GM12878 (cell line): ENCODE data around the gene ADPGK. TPM values are rescaled to one million over a fixed set of nuclear protein-coding genes. Genes with fewer than 3 reads are reported as not detected.

ENCODE experiments used
- ATAC-seq: fragments of 200-7000 bp; cut with Tn5 transposase; 3 replicates; pipeline ENCODE4 v1.9.1; 2020; ENCODE audit warnings: mild to moderate bottlenecking, moderate library complexity
- BruUV-seq: library from RNA; stranded (reverse); fragments of 400-500 nt; replicated peaks from 2 replicates; lab custom pipeline; 2021; lab: Mats Ljungman, UMichigan
- CTCF ChIA-PET: fragments of 300-600 bp; sonication (Branson Sonifier 250); formaldehyde crosslinking; extraction: SDS; loops from one replicate; lab custom pipeline; 2021; ENCODE audit warnings: inconsistent platforms; lab: Yijun Ruan, JAX
- POLR2A ChIA-PET: fragments of 350-600 bp; formaldehyde crosslinking; extraction: SDS; loops from one replicate; lab custom pipeline; 2021; ENCODE audit warnings: inconsistent platforms; lab: Charles Lee
- RAD21 ChIA-PET: fragments of 300-600 bp; sonication (Branson Sonifier 250); formaldehyde crosslinking; loops from one replicate; lab custom pipeline; 2023; ENCODE audit warnings: antibody characterized with exemption; ENCODE audit not compliant: unreplicated experiment; lab: Charles Lee
- SMC1A ChIA-PET: fragments of 300-600 bp; sonication (Branson Sonifier 250); formaldehyde crosslinking; loops from one replicate; lab custom pipeline; 2023; ENCODE audit not compliant: unreplicated experiment, uncharacterized antibody; lab: Charles Lee
- DNase-seq: peaks from one replicate; pipeline ENCODE4 v3.0.0-alpha.2; 2011; ENCODE audit warnings: low read depth, low spot score
- FAIRE-seq: peaks from 3 replicates; lab custom pipeline; 2011; peaks lifted over from hg19 to GRCh38; lab: Jason Lieb, UNC
- H2AFZ ChIP-seq: 2 replicates; pipeline ENCODE4 v1.6.0; 2011; ENCODE audit warnings: low read depth, low read length, control low read depth; ENCODE audit not compliant: control insufficient read depth
- H3K27ac ChIP-seq: 2 replicates; pipeline ENCODE4 v1.5.1; 2011; ENCODE audit warnings: control low read depth; ENCODE audit not compliant: control insufficient read depth, insufficient read depth
- H3K27me3 ChIP-seq, 2 experiments: replicated peaks in 1 of 2; 2 replicates each; pipeline versions ENCODE4 v1.6.0 to v1.6.1; 2011; ENCODE audit warnings: low read length in 1 of 2; ENCODE audit not compliant: control insufficient read depth in 2 of 2, insufficient read depth in 2 of 2
- H3K36me3 ChIP-seq, 2 experiments: 2 replicates each; pipeline ENCODE4 v1.5.1; 2011; ENCODE audit warnings: low read length in 1 of 2; ENCODE audit not compliant: control insufficient read depth in 2 of 2, insufficient read depth in 2 of 2
- H3K4me1 ChIP-seq: 2 replicates; pipeline ENCODE4 v1.6.1; 2011; ENCODE audit warnings: mild to moderate bottlenecking, low read length, moderate library complexity, mixed read lengths; ENCODE audit not compliant: control insufficient read depth, insufficient read depth
- H3K4me2 ChIP-seq: 2 replicates; pipeline ENCODE4 v1.6.0; 2011; ENCODE audit warnings: control low read depth; ENCODE audit not compliant: control insufficient read depth, insufficient read depth
- H3K4me3 ChIP-seq: fragments of 200-600 bp; sonication (generic); 2 replicates; pipeline ENCODE4 v1.5.1; 2016
- H3K79me2 ChIP-seq: 2 replicates; pipeline ENCODE4 v1.6.0; 2011; ENCODE audit warnings: low read length; ENCODE audit not compliant: control insufficient read depth, insufficient read depth
- H3K9ac ChIP-seq: 2 replicates; pipeline ENCODE4 v1.8.0; 2011; ENCODE audit warnings: low read length, control low read depth, mixed read lengths; ENCODE audit not compliant: control insufficient read depth, insufficient read depth
- H3K9me3 ChIP-seq: replicated peaks from 3 replicates; pipeline ENCODE4 v1.5.1; 2011; ENCODE audit warnings: mild to moderate bottlenecking, low read length; ENCODE audit not compliant: control insufficient read depth, insufficient read depth
- H4K20me1 ChIP-seq: 2 replicates; pipeline ENCODE4 v1.6.0; 2011; ENCODE audit not compliant: control insufficient read depth, insufficient read depth
- BHLHE40 ChIP-seq, 2 experiments: fragments of 450-650 bp in 1 of 2; IDR thresholded peaks; 2 replicates each; pipeline ENCODE4 v1.6.1; 2011 to 2017; ENCODE audit warnings: low read depth in 2 of 2, borderline replicate concordance in 1 of 2, improper control_type of control experiment in 1 of 2, low read length in 1 of 2, mild to moderate bottlenecking in 1 of 2
- CBX5 ChIP-seq: sonication (generic); IDR thresholded peaks from 2 replicates; pipeline ENCODE4 v1.6.1; 2016; ENCODE audit warnings: low read depth, moderate library complexity, mild to moderate bottlenecking, inconsistent platforms
- GATAD2B ChIP-seq: fragments of 450-650 bp; conservative IDR thresholded peaks from 2 replicates; pipeline ENCODE4 v1.6.1; 2017; ENCODE audit warnings: low read depth, mild to moderate bottlenecking, moderate library complexity
- IKZF1 ChIP-seq: fragments of 450-650 bp; conservative IDR thresholded peaks from 2 replicates; pipeline ENCODE4 v1.6.1; 2017; ENCODE audit warnings: antibody characterized with exemption, mild to moderate bottlenecking
- KAT2A ChIP-seq: conservative IDR thresholded peaks from 2 replicates; pipeline ENCODE4 v1.6.1; 2011; ENCODE audit warnings: low read depth, low read length; ENCODE audit not compliant: control insufficient read depth
- RAD21 ChIP-seq: IDR thresholded peaks from 2 replicates; pipeline ENCODE4 v1.6.1; 2011; ENCODE audit warnings: mild to moderate bottlenecking, low read depth, low read length, moderate library complexity; ENCODE audit not compliant: insufficient read depth
- SMARCA5 ChIP-seq: fragments of 450-650 bp; IDR thresholded peaks from 2 replicates; pipeline ENCODE4 v1.6.1; 2017; ENCODE audit warnings: mild to moderate bottlenecking
- SMC3 ChIP-seq: IDR thresholded peaks from 2 replicates; pipeline ENCODE4 v1.6.1; 2011; ENCODE audit warnings: low read length, improper control_type of control experiment, borderline replicate concordance
- WGBS: methylation state at CpG from one replicate; pipeline ENCODE4 v1.1.6; 2016; ENCODE audit warnings: low lambda C conversion rate; ENCODE audit not compliant: insufficient replicate concordance, insufficient coverage; ENCODE audit errors: missing lambda C conversion rate; 5-methylcytosine and 5-hydroxymethylcytosine counted together
- in situ Hi-C: fragments of 300-500 bp; cut with MboI; formaldehyde crosslinking; loops from 9 replicates; pipeline ENCODE4 v1.14.3; 2018; ENCODE audit warnings: mixed read lengths
- intact Hi-C: fragments of 100-400 bp; cut with micrococcal nuclease; formaldehyde crosslinking; loops from one replicate; pipeline ENCODE4 v1.14.2; 2022; ENCODE audit not compliant: unreplicated experiment
- polyA plus RNA-seq, 11 experiments: library from polyadenylated mRNA; depleted of rRNA in 4 of 11; unstranded in 6 of 11; stranded (reverse) in 5 of 11; fragments of >200 nt; fragmentation: Nextera tagmentation in 4 of 11; fragmentation: Illumina TruSeq in 1 of 11; extraction: Ambion mirVana in 4 of 11; extraction: Trizol in 1 of 11; gene quantifications; 1 replicate in 1 of 11; 2 replicates in 10 of 11; pipeline versions ENCODE4 v1.2.1 to v1.2.3, GENCODE V29; 2011 to 2016; ENCODE audit warnings: inconsistent platforms in 2 of 11, missing spikeins in 2 of 11, low read depth in 1 of 11
- total RNA-seq, 4 experiments: library from RNA; depleted of rRNA in 3 of 4; stranded (reverse); fragments of >200 nt in 3 of 4; fragmentation: Illumina TruSeq in 1 of 4; extraction: Trizol in 1 of 4; gene quantifications; 2 replicates each; pipeline versions ENCODE4 v1.2.1 to v1.2.3, GENCODE V29; 2013 to 2021
- TF ChIP-seq, protein P1 (sequence below), 3 experiments: IDR thresholded peaks in 2 of 3; conservative IDR thresholded peaks in 1 of 3; 2 replicates each; pipeline ENCODE4 v1.5.1; 2011; ENCODE audit warnings: low read depth in 3 of 3, low read length in 3 of 3, mild to moderate bottlenecking in 3 of 3, control low read depth in 2 of 3, moderate library complexity in 2 of 3, inconsistent platforms in 1 of 3, mixed read lengths in 1 of 3; ENCODE audit not compliant: control insufficient read depth in 2 of 3, insufficient read depth in 1 of 3; ENCODE audit errors: extremely low read depth in 1 of 3

ADPGK gene
- total and polyA plus RNA-seq, 10 of the 15 experiments (the other 5 are each of a cell fraction or from before 2014, with no cell fraction given) = 13.8 to 146 (median 56.7) TPM

DNA sequence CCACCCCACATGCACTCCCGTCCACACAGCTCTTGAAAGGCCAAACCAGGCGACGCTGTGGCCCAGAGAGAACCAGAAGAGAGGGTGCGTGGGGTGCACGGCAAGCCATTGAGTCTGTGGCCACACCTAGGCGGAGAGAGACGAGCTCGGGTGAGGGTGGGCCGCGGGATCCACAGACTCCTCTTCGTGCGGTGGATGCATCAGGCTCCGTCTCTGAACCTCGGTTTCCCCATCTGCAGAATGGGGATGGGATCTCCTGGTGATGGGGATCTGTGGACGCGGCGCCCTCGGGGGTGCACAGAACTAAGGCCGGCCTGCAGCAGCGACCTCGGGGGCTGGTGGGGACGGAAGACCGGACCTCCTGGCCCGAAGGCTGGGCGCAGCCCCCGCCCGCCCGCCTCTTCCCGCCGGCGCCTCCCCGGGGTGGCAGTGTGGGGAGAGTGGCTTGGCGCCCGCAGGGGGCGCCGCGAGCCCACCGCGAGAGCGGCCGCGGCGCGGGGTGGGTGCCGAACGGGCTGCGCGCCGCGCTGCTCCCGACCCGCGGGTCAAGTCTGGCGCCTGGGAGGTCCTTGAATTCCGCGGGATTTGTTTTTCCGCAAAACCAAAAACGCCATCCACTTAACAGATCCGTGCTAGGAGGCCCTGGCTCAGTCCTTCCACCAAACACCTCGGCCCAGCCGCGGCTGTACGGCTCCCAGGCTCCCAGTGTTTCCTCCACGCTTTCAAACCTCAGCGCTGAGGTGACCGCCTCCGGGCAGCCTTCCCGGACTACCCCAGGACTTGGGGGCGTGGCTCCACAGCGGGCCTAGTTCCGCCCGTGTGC lies 13.2 kb upstream of the ADPGK start:
- 11% methylated on average over 60 of the region's 72 CpGs for WGBS
- Histone ChIP-seq H3K27me3 (peaks cover 0 to 3% of the 10 kb centered on the region in 2 experiments; a peak in 1 of 4 replicates), H3K4me3 (peak overlapping the region; percentile 25; the same call in 1 of the 2 replicates), H3K4me2 (peak overlapping the region; percentile 88), H3K4me1 (peaks cover 8% of the 10 kb centered on the region; the same call in 1 of the 2 replicates), H2AFZ (peak overlapping the region; percentile 80), H3K79me2 (no peaks in the 10 kb centered on the region), H3K36me3 (no peaks in the 10 kb centered on the region), H4K20me1 (no peaks in the 10 kb centered on the region), H3K9me3 (no peaks in the 10 kb centered on the region), H3K9ac (no peak overlapping the region), H3K27ac (no peak overlapping the region)
- BruUV-seq = no TSS peak
- DNase-seq = no peak
- CTCF ChIA-PET = interaction anchor here (2.4 to 3.4 kb wide), 2 partner anchors 74 to 286 kb away, joined by 10 to 21 read pairs; no protein-coding TSS in a partner anchor
- intact Hi-C loops = loop anchor here (1.0 kb wide), 1 partner anchor 285 kb away; no protein-coding TSS in a partner anchor
- peak; percentile 96 for ATAC-seq
- RAD21 ChIA-PET = no interaction called here
- in situ Hi-C loops = no loop called here
- no peak for FAIRE-seq
- SMC1A ChIA-PET = no interaction called here
- TF ChIP-seq RAD21 (peak; percentile 59), IKZF1 (peak; percentile 31; the same call in 1 of the 2 replicates), CBX5 (no peak), BHLHE40 (IDR thresholded peaks at IDR 0.05; ENCODE audit: borderline replicate concordance in 1 of 2, low read depth in 2 of 2, low read length in 1 of 2) (0 out of 4 replicates have a peak, but pooled peaks of 1 of the 2 experiments have one; percentile 9), SMARCA5 (0 out of 2 replicates have a peak, but pooled peaks have one; percentile 39), GATAD2B (0 out of 2 replicates have a peak, but pooled peaks have one; percentile 20), KAT2A (no peak), SMC3 (peak; percentile 42)
- TF ChIP-seq, protein P1, sequence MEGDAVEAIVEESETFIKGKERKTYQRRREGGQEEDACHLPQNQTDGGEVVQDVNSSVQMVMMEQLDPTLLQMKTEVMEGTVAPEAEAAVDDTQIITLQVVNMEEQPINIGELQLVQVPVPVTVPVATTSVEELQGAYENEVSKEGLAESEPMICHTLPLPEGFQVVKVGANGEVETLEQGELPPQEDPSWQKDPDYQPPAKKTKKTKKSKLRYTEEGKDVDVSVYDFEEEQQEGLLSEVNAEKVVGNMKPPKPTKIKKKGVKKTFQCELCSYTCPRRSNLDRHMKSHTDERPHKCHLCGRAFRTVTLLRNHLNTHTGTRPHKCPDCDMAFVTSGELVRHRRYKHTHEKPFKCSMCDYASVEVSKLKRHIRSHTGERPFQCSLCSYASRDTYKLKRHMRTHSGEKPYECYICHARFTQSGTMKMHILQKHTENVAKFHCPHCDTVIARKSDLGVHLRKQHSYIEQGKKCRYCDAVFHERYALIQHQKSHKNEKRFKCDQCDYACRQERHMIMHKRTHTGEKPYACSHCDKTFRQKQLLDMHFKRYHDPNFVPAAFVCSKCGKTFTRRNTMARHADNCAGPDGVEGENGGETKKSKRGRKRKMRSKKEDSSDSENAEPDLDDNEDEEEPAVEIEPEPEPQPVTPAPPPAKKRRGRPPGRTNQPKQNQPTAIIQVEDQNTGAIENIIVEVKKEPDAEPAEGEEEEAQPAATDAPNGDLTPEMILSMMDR (IDR thresholded peaks at IDR 0.05 in 2 of 3, conservative IDR thresholded peaks at IDR 0.05 in 1 of 3; ENCODE audit: control insufficient read depth in 2 of 3, extremely low read depth in 1 of 3, insufficient read depth in 1 of 3, low read depth in 3 of 3, low read length in 3 of 3) = peak; percentile 50 to 55 (median 52); a peak in 5 of 6 replicates
- POLR2A ChIA-PET = no interaction called here
